ENCODE data around the gene SOCS1. TPM values are rescaled to one million over a fixed set of nuclear protein-coding genes. Genes with fewer than 3 reads are reported as not detected.

The SOCS1 gene
- total and polyA plus RNA-seq, 2 donors (not counting 3 experiments of a cell fraction or from before 2014, with no cell fraction given), result 1.1 to 1.7 TPM

DNA sequence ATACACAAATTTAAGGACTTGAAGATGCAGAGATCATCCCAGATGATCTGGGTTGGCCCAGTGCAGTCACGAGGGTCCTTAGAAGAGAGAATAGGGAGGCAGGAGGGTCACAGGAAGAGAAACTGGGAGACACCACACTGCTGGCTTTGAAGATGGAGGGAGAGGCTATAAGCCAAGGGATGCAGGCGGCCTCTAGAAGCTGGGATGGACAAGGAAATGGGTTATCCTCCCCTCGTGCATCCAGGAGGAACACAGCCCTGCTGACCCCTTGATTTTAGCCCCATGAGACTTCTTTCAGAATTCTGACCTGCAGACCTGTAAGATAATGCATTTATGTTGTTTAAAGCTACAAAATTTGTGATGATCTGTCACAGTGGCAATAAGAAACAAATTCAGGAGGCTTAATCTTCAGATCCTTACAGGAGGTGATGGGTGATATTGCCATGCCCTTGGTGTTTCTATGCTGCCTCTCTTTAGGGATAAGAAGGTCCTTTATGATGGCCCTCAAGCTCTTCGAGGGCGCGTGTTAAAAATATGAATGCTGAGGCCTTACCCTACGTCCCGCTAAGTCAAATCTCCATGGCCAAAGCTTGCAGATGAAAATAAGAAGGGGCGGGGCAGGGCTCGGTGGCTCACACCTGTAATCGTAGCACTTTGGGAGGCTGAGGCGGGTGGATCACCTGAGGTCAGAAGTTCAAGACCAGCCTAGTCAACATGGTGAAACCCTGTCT, 21.8 kb upstream of the SOCS1 start:
- Histone ChIP-seq H2AFZ (ENCODE audit: low read depth, low read length) (no peak overlapping the region), H3K9ac (replicated peaks; ENCODE audit: extremely low read depth, insufficient read depth, low read length) (no peak overlapping the region), H3K4me1 (ENCODE audit: control insufficient read depth, extremely low read depth, insufficient read depth, low read length) (no peaks in the 10 kb centered on the region), H3K9me1 (replicated peaks; ENCODE audit: control insufficient read depth, extremely low read depth, insufficient read depth, low read length) (no peaks in the 10 kb centered on the region), H3K4me2 (ENCODE audit: insufficient read depth, low read length) (no peak overlapping the region), H3K27ac (ENCODE audit: insufficient read depth, low read depth, low read length) (no peak overlapping the region), H3K79me2 (ENCODE audit: control insufficient read depth, insufficient read depth, low read length) (no peaks in the 10 kb centered on the region), H3K36me3 (ENCODE audit: control insufficient read depth in 2 of 2, extremely low read depth in 1 of 2, insufficient read depth in 2 of 2, low read length in 2 of 2) (no peaks in the 10 kb centered on the region), H3K27me3 (ENCODE audit: control insufficient read depth in 2 of 2, insufficient read depth in 2 of 2, low read length in 2 of 2) (no peaks in the 10 kb centered on the region), H3K4me3 (replicated peaks in 1 of 3; ENCODE audit: insufficient read depth in 1 of 3, low read depth in 1 of 3, low read length in 3 of 3) (no peak overlapping the region), H3K9me3 (replicated peaks; ENCODE audit: control insufficient read depth, insufficient read depth, low read length) (no peaks in the 10 kb centered on the region), H4K20me1 (replicated peaks; ENCODE audit: control insufficient read depth, extremely low read depth, insufficient read depth, low read length) (no peaks in the 10 kb centered on the region)
- ChIA-PET CTCF (no interaction called here), POLR2A (no interaction called here)
- TF ChIP-seq, protein P1, sequence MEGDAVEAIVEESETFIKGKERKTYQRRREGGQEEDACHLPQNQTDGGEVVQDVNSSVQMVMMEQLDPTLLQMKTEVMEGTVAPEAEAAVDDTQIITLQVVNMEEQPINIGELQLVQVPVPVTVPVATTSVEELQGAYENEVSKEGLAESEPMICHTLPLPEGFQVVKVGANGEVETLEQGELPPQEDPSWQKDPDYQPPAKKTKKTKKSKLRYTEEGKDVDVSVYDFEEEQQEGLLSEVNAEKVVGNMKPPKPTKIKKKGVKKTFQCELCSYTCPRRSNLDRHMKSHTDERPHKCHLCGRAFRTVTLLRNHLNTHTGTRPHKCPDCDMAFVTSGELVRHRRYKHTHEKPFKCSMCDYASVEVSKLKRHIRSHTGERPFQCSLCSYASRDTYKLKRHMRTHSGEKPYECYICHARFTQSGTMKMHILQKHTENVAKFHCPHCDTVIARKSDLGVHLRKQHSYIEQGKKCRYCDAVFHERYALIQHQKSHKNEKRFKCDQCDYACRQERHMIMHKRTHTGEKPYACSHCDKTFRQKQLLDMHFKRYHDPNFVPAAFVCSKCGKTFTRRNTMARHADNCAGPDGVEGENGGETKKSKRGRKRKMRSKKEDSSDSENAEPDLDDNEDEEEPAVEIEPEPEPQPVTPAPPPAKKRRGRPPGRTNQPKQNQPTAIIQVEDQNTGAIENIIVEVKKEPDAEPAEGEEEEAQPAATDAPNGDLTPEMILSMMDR (IDR thresholded peaks at IDR 0.05; ENCODE audit: extremely low read depth in 1 of 2, insufficient read depth in 1 of 2, low read depth in 1 of 2, low read length in 2 of 2), result no peak
- TF ChIP-seq EZH2 (IDR thresholded peaks at IDR 0.05; ENCODE audit: borderline replicate concordance, low read depth, low read length, severe bottlenecking), result no peak
- no TSS peak for BruUV-seq (replicated peaks)
- FAIRE-seq, result no peak
- intact Hi-C loops (cut with micrococcal nuclease) (no loop called here), dilution Hi-C loops (cut with MboI; ENCODE audit: extremely low pct_ligation_motif_present, low sequenced_read_pairs) (no loop called here)
- DNase-seq (ENCODE audit: low read depth, low spot score), result no peak

DNA sequence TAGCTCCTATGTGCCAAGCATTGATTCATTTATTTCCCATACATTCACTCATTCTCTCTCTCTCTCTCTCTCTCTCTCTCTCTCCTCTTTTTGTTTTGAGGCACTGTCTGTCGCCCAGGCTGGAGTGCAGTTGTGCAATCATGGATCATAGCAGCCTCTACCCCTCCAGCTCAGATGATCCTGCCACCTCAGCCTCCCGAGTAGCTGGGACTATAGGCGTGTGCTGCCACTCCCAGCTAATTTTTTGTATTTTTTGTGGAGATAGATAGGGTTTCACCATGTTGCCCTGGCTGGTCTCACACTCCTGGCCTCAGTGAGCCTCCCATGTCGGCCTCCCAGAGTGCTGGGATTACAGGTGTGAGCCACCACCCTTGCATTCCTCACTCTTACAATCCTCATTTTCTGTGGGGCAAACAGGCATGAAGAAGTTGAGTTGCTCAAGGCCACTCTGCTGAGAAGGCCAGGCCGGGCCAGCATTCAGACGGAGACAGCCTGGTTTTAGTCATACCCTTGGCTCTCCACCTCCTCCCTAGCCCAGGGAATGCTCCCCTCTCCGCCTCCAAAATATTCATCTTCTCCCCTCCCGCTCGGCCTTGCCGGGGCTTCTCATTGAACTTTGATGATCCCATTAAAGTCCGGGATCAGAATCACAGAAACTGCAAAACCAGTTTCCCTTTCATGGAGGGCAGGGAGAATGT, 21.0 kb upstream of the SOCS1 start:
- POLR2A ChIA-PET, result no interaction called here
- no peak overlapping the region for H3K4me2 ChIP-seq (ENCODE audit: insufficient read depth, low read length)
- no peak for FAIRE-seq
- H3K4me1 ChIP-seq (ENCODE audit: control insufficient read depth, extremely low read depth, insufficient read depth, low read length), result no peaks in the 10 kb centered on the region
- no peaks in the 10 kb centered on the region for H3K79me2 ChIP-seq (ENCODE audit: control insufficient read depth, insufficient read depth, low read length)
- intact Hi-C loops (cut with micrococcal nuclease) (no loop called here), dilution Hi-C loops (cut with MboI; ENCODE audit: extremely low pct_ligation_motif_present, low sequenced_read_pairs) (no loop called here)
- H3K9me1 ChIP-seq (replicated peaks; ENCODE audit: control insufficient read depth, extremely low read depth, insufficient read depth, low read length), result no peaks in the 10 kb centered on the region
- no peaks in the 10 kb centered on the region for H3K9me3 ChIP-seq (replicated peaks; ENCODE audit: control insufficient read depth, insufficient read depth, low read length)
- H3K36me3 ChIP-seq (ENCODE audit: control insufficient read depth in 2 of 2, extremely low read depth in 1 of 2, insufficient read depth in 2 of 2, low read length in 2 of 2), result no peaks in the 10 kb centered on the region
- no peak overlapping the region for H3K9ac ChIP-seq (replicated peaks; ENCODE audit: extremely low read depth, insufficient read depth, low read length)
- no peak for DNase-seq (ENCODE audit: low read depth, low spot score)
- no TSS peak for BruUV-seq (replicated peaks)
- no peaks in the 10 kb centered on the region for H4K20me1 ChIP-seq (replicated peaks; ENCODE audit: control insufficient read depth, extremely low read depth, insufficient read depth, low read length)
- CTCF ChIA-PET, result no interaction called here
- H3K27ac ChIP-seq (ENCODE audit: insufficient read depth, low read depth, low read length), result no peak overlapping the region
- TF ChIP-seq FOS (IDR thresholded peaks at IDR 0.05; ENCODE audit: borderline replicate concordance, insufficient read depth, low read length) (no peak), JUN (IDR thresholded peaks at IDR 0.05; ENCODE audit: borderline replicate concordance, insufficient read depth, insufficient read length, low read depth) (no peak), POLR2AphosphoS5 (IDR thresholded peaks at IDR 0.05; ENCODE audit: insufficient read depth, low read depth, low read length) (no peak), MYC (IDR thresholded peaks at IDR 0.05; ENCODE audit: low read depth, low read length) (no peak), GATA2 (IDR thresholded peaks at IDR 0.05; ENCODE audit: insufficient read depth, insufficient read length, low read depth, low read length) (no peak), EZH2 (IDR thresholded peaks at IDR 0.05; ENCODE audit: borderline replicate concordance, low read depth, low read length, severe bottlenecking) (no peak), POLR2A (IDR thresholded peaks at IDR 0.05; ENCODE audit: low read depth, low read length) (no peak)
- TF ChIP-seq, protein P1 (IDR thresholded peaks at IDR 0.05; ENCODE audit: extremely low read depth in 1 of 2, insufficient read depth in 1 of 2, low read depth in 1 of 2, low read length in 2 of 2), result no peak
- TF ChIP-seq, protein P2, sequence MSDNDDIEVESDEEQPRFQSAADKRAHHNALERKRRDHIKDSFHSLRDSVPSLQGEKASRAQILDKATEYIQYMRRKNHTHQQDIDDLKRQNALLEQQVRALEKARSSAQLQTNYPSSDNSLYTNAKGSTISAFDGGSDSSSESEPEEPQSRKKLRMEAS (IDR thresholded peaks at IDR 0.05; ENCODE audit: insufficient read depth, insufficient read length), result no peak
- H2AFZ ChIP-seq (ENCODE audit: low read depth, low read length), result no peak overlapping the region
- H3K27me3 ChIP-seq (ENCODE audit: control insufficient read depth in 2 of 2, insufficient read depth in 2 of 2, low read length in 2 of 2), result no peaks in the 10 kb centered on the region
- H3K4me3 ChIP-seq (replicated peaks in 1 of 3; ENCODE audit: insufficient read depth in 1 of 3, low read depth in 1 of 3, low read length in 3 of 3), result no peak overlapping the region
